HG02885 (cell line): ENCODE results near the gene GARS1.
"Not testable (repeated sequence)": the region's sequence is repeated elsewhere in the genome, so short reads cannot be mapped to it uniquely, and the experiment has no call there.

Experiments used
- ATAC-seq: cut with Tn5 transposase; IDR thresholded peaks from one replicate; pipeline ENCODE4 v1.9.1; 2021; ENCODE audit warnings: mild to moderate bottlenecking; ENCODE audit not compliant: unreplicated experiment, poor library complexity

The GARS1 gene

GRCh38 chr7:30572212-30572841 lies 22.4 kb upstream of the GARS1 start:
- no peak for ATAC-seq

GRCh38 chr7:30575910-30576309 lies 18.8 kb upstream of the GARS1 start:
- ATAC-seq: no peak

- no peak for ATAC-seq
Measured at GRCh38 chr7:30583181-30583580, 11.5 kb upstream of the GARS1 start.

GRCh38 chr7:30584415-30584814 lies 10.3 kb upstream of the GARS1 start:
- no peak for ATAC-seq

GRCh38 chr7:30584965-30585364 lies 9.7 kb upstream of the GARS1 start:
- no peak for ATAC-seq

- ATAC-seq: no peak
Measured at GRCh38 chr7:30585675-30586074, 9.0 kb upstream of the GARS1 start.

- ATAC-seq: not testable (repeated sequence)
Measured at GRCh38 chr7:30587547-30587946, 7.1 kb upstream of the GARS1 start.

- ATAC-seq: no peak
Measured at GRCh38 chr7:30589111-30589510, 5.6 kb upstream of the GARS1 start.

- peak; percentile 28 for ATAC-seq
Measured at GRCh38 chr7:30594048-30594539, 584 bp upstream of the GARS1 start.

- ATAC-seq: no peak
Measured at GRCh38 chr7:30595436-30596013, 847 bp downstream of the GARS1 start.

- ATAC-seq: no peak
Measured at GRCh38 chr7:30596014-30596641, 1.4 kb downstream of the GARS1 start.

GRCh38 chr7:30596721-30597120 lies 2.0 kb downstream of the GARS1 start:
- no peak for ATAC-seq

- ATAC-seq: no peak
Measured at GRCh38 chr7:30598121-30598876, 3.6 kb downstream of the GARS1 start.

- ATAC-seq: no peak
Measured at GRCh38 chr7:30604901-30605300, 10.2 kb downstream of the GARS1 start.

GRCh38 chr7:30605832-30606231 lies 11.2 kb downstream of the GARS1 start:
- ATAC-seq: no peak

GRCh38 chr7:30612658-30613265 lies 18.1 kb downstream of the GARS1 start:
- ATAC-seq: no peak

GRCh38 chr7:30613366-30614325 lies 19.0 kb downstream of the GARS1 start:
- no peak for ATAC-seq

GRCh38 chr7:30616318-30616717 lies 21.6 kb downstream of the GARS1 start:
- ATAC-seq: no peak

GRCh38 chr7:30617359-30617758 lies 22.7 kb downstream of the GARS1 start:
- ATAC-seq: no peak
